H7 (cell line): Measurements from ENCODE around the gene SYCE1L. TPM values are rescaled to one million over a fixed set of nuclear protein-coding genes. Genes with fewer than 3 reads are reported as not detected.
"Not testable (repeated sequence)": the region's sequence is repeated elsewhere in the genome, so short reads cannot be mapped to it uniquely, and the experiment has no call there.

Experiments
- DNase-seq: peaks from one replicate; pipeline ENCODE4 v3.0.0; 2012
- H3K27me3 ChIP-seq: 2 replicates; pipeline ENCODE4 v1.6.0; 2011; ENCODE audit warnings: mild to moderate bottlenecking, low read length; ENCODE audit not compliant: control insufficient read depth, insufficient read depth
- H3K36me3 ChIP-seq: replicated peaks from 2 replicates; pipeline ENCODE4 v1.5.1; 2011; ENCODE audit warnings: low read length; ENCODE audit not compliant: control insufficient read depth, insufficient read depth
- H3K4me3 ChIP-seq: 2 replicates; pipeline ENCODE4 v1.5.1; 2011; ENCODE audit warnings: low read depth, mild to moderate bottlenecking, control low read depth, low read length, moderate library complexity; ENCODE audit not compliant: insufficient read depth
- total RNA-seq: library from RNA; depleted of rRNA; stranded (reverse); fragments of >200 nt; shearing (Covaris generic); gene quantifications from 2 replicates; pipeline ENCODE4 v1.2.3, GENCODE V29; 2014; rRNA removed

The SYCE1L gene
- 7.2 and 7.8 TPM in 2 replicates for total RNA-seq

GRCh38 chr16:77199211-77199610, at the start of gene SYCE1L:
TSS of gene SYCE1L (plus strand) at chr16:77199408. CDS start at chr16:77199452, 44 bp downstream.
- peaks cover 13% of the 10 kb centered on the region for H3K36me3 ChIP-seq

GRCh38 chr16:77157346-77158058, 41.7 kb upstream of the SYCE1L start:
- no peaks in the 10 kb centered on the region for H3K27me3 ChIP-seq
- no peak for DNase-seq

More at GRCh38 chr16:77199211-77199610, at the start of gene SYCE1L:
- no peak for DNase-seq
- H3K27me3 ChIP-seq: no peaks in the 10 kb centered on the region
- H3K4me3 ChIP-seq: no peak within 1 kb of the TSS

GRCh38 chr16:77158293-77158692, 40.9 kb upstream of the SYCE1L start:
- Histone ChIP-seq H3K27me3 (no peaks in the 10 kb centered on the region), H3K36me3 (no peaks in the 10 kb centered on the region), H3K4me3 (no peak overlapping the region)
- no peak for DNase-seq

More at GRCh38 chr16:77157346-77158058, 41.7 kb upstream of the SYCE1L start:
- Histone ChIP-seq H3K4me3 (no peak overlapping the region), H3K36me3 (no peaks in the 10 kb centered on the region)

GRCh38 chr16:77165006-77165405, 34.2 kb upstream of the SYCE1L start:
- Histone ChIP-seq H3K36me3 (no peaks in the 10 kb centered on the region), H3K27me3 (no peaks in the 10 kb centered on the region), H3K4me3 (no peak overlapping the region)
- DNase-seq: no peak

GRCh38 chr16:77165536-77166236, 33.5 kb upstream of the SYCE1L start:
- not testable (repeated sequence) for DNase-seq, H3K27me3 ChIP-seq, H3K4me3 ChIP-seq, H3K36me3 ChIP-seq

GRCh38 chr16:77166726-77167125, 32.5 kb upstream of the SYCE1L start:
- DNase-seq: no peak
- Histone ChIP-seq H3K36me3 (no peaks in the 10 kb centered on the region), H3K27me3 (no peaks in the 10 kb centered on the region), H3K4me3 (no peak overlapping the region)

GRCh38 chr16:77168901-77169300, 30.3 kb upstream of the SYCE1L start:
- H3K4me3 ChIP-seq: no peak overlapping the region
- DNase-seq: no peak
- H3K27me3 ChIP-seq: no peaks in the 10 kb centered on the region
- H3K36me3 ChIP-seq: no peaks in the 10 kb centered on the region

GRCh38 chr16:77169650-77170236, 29.5 kb upstream of the SYCE1L start:
- H3K4me3 ChIP-seq: no peak overlapping the region
- peak; percentile 65 for DNase-seq
- H3K27me3 ChIP-seq: no peaks in the 10 kb centered on the region
- H3K36me3 ChIP-seq: no peaks in the 10 kb centered on the region

- Histone ChIP-seq H3K27me3 (no peaks in the 10 kb centered on the region), H3K4me3 (no peak overlapping the region), H3K36me3 (no peaks in the 10 kb centered on the region)
- no peak for DNase-seq
Measured at GRCh38 chr16:77170805-77171204, 28.4 kb upstream of the SYCE1L start.

GRCh38 chr16:77171745-77172635, 27.2 kb upstream of the SYCE1L start:
- peak; percentile 41 for DNase-seq
- H3K27me3 ChIP-seq: no peaks in the 10 kb centered on the region
- no peaks in the 10 kb centered on the region for H3K36me3 ChIP-seq
- no peak overlapping the region for H3K4me3 ChIP-seq

GRCh38 chr16:77172951-77173350, 26.3 kb upstream of the SYCE1L start:
- Histone ChIP-seq H3K36me3 (no peaks in the 10 kb centered on the region), H3K4me3 (no peak overlapping the region), H3K27me3 (no peaks in the 10 kb centered on the region)

GRCh38 chr16:77183137-77183536, 16.1 kb upstream of the SYCE1L start:
- DNase-seq: no peak
- H3K4me3 ChIP-seq: no peak overlapping the region
- no peaks in the 10 kb centered on the region for H3K36me3 ChIP-seq
- H3K27me3 ChIP-seq: no peaks in the 10 kb centered on the region

More at GRCh38 chr16:77172951-77173350, 26.3 kb upstream of the SYCE1L start:
- DNase-seq: no peak

- not testable (repeated sequence) for H3K4me3 ChIP-seq, DNase-seq, H3K27me3 ChIP-seq, H3K36me3 ChIP-seq
Measured at GRCh38 chr16:77186298-77186697, 12.9 kb upstream of the SYCE1L start.

- Histone ChIP-seq H3K27me3 (no peaks in the 10 kb centered on the region; the same call in 1 of the 2 replicates), H3K36me3 (peaks cover 1% of the 10 kb centered on the region), H3K4me3 (peak overlapping the region; percentile 88)
- no peak for DNase-seq
Measured at GRCh38 chr16:77190190-77190477, 9.1 kb upstream of the SYCE1L start.
